K562 (cell line): Measurements from ENCODE around the gene MRPL30. TPM values are rescaled to one million over a fixed set of nuclear protein-coding genes. Genes with fewer than 3 reads are reported as not detected.

Source experiments
- ATAC-seq: fragments of 200-7000 bp; cut with Tn5 transposase; 3 replicates; pipeline ENCODE4 v1.9.1; 2020; ENCODE audit warnings: moderate library complexity
- BruUV-seq: library from RNA; stranded (reverse); fragments of 400-500 nt; replicated peaks from 2 replicates; lab custom pipeline; 2021; lab: Mats Ljungman, UMichigan
- CTCF ChIA-PET: fragments of 300-600 bp; formaldehyde crosslinking; extraction: SDS; loops from one replicate; lab custom pipeline; 2021; ENCODE audit warnings: low intra/inter-chr PET ratio; lab: Yijun Ruan, JAX
- POLR2A ChIA-PET: fragments of 300-600, 350-650 bp; sonication (Branson Sonifier 250); formaldehyde crosslinking; extraction: SDS; loops from one replicate; lab custom pipeline; 2021; ENCODE audit warnings: antibody characterized with exemption, inconsistent platforms; lab: Yijun Ruan, JAX
- DNase-seq, 4 experiments: peaks; one replicate each; pipeline versions ENCODE4 v3.0.0 to v3.0.0-alpha.2; 2011 to 2018; ENCODE audit warnings: low spot score in 3 of 4, mixed read lengths in 3 of 4; ENCODE audit errors: extremely low read depth in 1 of 4
- FAIRE-seq: peaks from 2 replicates; lab custom pipeline; 2011; peaks lifted over from hg19 to GRCh38; lab: Jason Lieb, UNC
- H2AFZ ChIP-seq: 2 replicates; pipeline ENCODE4 v1.6.0; 2011; ENCODE audit warnings: low read depth, low read length, control low read depth, inconsistent platforms
- H3K27ac ChIP-seq: fragments of 200-600 bp; 3 replicates; pipeline ENCODE4 v1.8.0; 2011; ENCODE audit warnings: low read depth, mild to moderate bottlenecking, control low read depth, inconsistent platforms, low read length, moderate library complexity, mixed read lengths; ENCODE audit errors: extremely low read depth
- H3K27me3 ChIP-seq, 2 experiments: fragments of 300-600 bp in 1 of 2; 2 replicates in 1 of 2; 3 replicates in 1 of 2; pipeline versions ENCODE4 v1.6.0 to v1.8.0; 2011; ENCODE audit warnings: inconsistent platforms in 2 of 2, low read length in 2 of 2, mild to moderate bottlenecking in 1 of 2, mixed read lengths in 1 of 2, moderate library complexity in 1 of 2; ENCODE audit not compliant: control insufficient read depth in 2 of 2, insufficient read depth in 2 of 2
- H3K36me3 ChIP-seq: fragments of 300-600 bp; 3 replicates; pipeline ENCODE4 v1.8.0; 2011; ENCODE audit warnings: mild to moderate bottlenecking, low read length, inconsistent platforms; ENCODE audit not compliant: control insufficient read depth, insufficient read depth
- H3K4me1 ChIP-seq, 2 experiments: fragments of 200-600 bp in 1 of 2; replicated peaks in 1 of 2; 2 replicates in 1 of 2; 3 replicates in 1 of 2; pipeline versions ENCODE4 v1.5.1 to v1.8.0; 2011; ENCODE audit warnings: inconsistent platforms in 2 of 2, low read length in 2 of 2, mild to moderate bottlenecking in 1 of 2, mixed read lengths in 1 of 2, moderate library complexity in 1 of 2; ENCODE audit not compliant: control insufficient read depth in 2 of 2, insufficient read depth in 2 of 2
- H3K4me2 ChIP-seq: 2 replicates; pipeline ENCODE4 v1.6.1; 2011; ENCODE audit warnings: low read length, control low read depth, inconsistent platforms, mixed read lengths; ENCODE audit not compliant: insufficient read depth
- H3K4me3 ChIP-seq: fragments of 200-600 bp; sonication (generic), shearing (Covaris generic); 2 replicates; pipeline ENCODE4 v1.5.1; 2016; ENCODE audit warnings: control low read depth, inconsistent platforms
- H3K79me2 ChIP-seq: fragments of 200-600 bp; 3 replicates; pipeline ENCODE4 v1.8.0; 2011; ENCODE audit warnings: low read length, inconsistent platforms; ENCODE audit not compliant: control insufficient read depth, insufficient read depth
- H3K9ac ChIP-seq, 2 experiments: 2 replicates each; pipeline versions ENCODE4 v1.6.0 to v1.6.1; 2011; ENCODE audit warnings: low read depth in 2 of 2, low read length in 2 of 2, control low read depth in 1 of 2, inconsistent platforms in 1 of 2, mild to moderate bottlenecking in 1 of 2, mixed read lengths in 1 of 2; ENCODE audit not compliant: insufficient read depth in 1 of 2
- H3K9me1 ChIP-seq: one replicate; pipeline ENCODE4 v1.6.0; 2011; ENCODE audit warnings: inconsistent platforms, mild to moderate bottlenecking, low read length, moderate library complexity; ENCODE audit not compliant: control insufficient read depth, insufficient read depth
- H3K9me3 ChIP-seq: replicated peaks from 2 replicates; pipeline ENCODE4 v1.5.1; 2011; ENCODE audit warnings: low read depth, low read length, inconsistent platforms; ENCODE audit not compliant: control insufficient read depth, insufficient read depth
- H4K20me1 ChIP-seq: replicated peaks from 2 replicates; pipeline ENCODE4 v1.6.1; 2011; ENCODE audit warnings: low read length, inconsistent platforms, mixed read lengths; ENCODE audit not compliant: control insufficient read depth, insufficient read depth
- CTCF ChIP-seq, 3 experiments: IDR thresholded peaks in 2 of 3; conservative IDR thresholded peaks in 1 of 3; 2 replicates each; pipeline ENCODE4 v1.5.1; 2011 to 2012; ENCODE audit warnings: low read length in 3 of 3, mild to moderate bottlenecking in 3 of 3, control low read depth in 2 of 3, improper control_type of control experiment in 1 of 3, inconsistent platforms in 1 of 3, low read depth in 1 of 3, mixed read lengths in 1 of 3, moderate library complexity in 1 of 3; ENCODE audit not compliant: insufficient read depth in 2 of 3
- HNRNPUL1 ChIP-seq: fragments of 200-400 bp; formaldehyde crosslinking; IDR thresholded peaks from 2 replicates; pipeline ENCODE4 v1.6.1; 2017; ENCODE audit warnings: low read length
- RREB1 ChIP-seq: fragments of 250-450 bp; sonication (Bioruptor Pico); IDR thresholded peaks from 2 replicates; pipeline ENCODE4 v1.4.0; 2020
- WGBS: fragments of 100-300 bp; shearing (Covaris generic); methylation state at CpG from one replicate; pipeline ENCODE4 v1.1.6; 2016; ENCODE audit warnings: low coverage, mixed read lengths; ENCODE audit not compliant: insufficient coverage; ENCODE audit errors: missing lambda C conversion rate; 5-methylcytosine and 5-hydroxymethylcytosine counted together
- in situ Hi-C: fragments of 300-500 bp; cut with MboI; formaldehyde crosslinking; loops from 4 replicates; pipeline ENCODE4 v1.15.0; 2018; ENCODE audit warnings: inconsistent platforms, mixed read lengths
- intact Hi-C: fragments of 100-400 bp; cut with micrococcal nuclease; formaldehyde crosslinking; loops from 2 replicates; pipeline ENCODE4 v1.14.2; 2022
- polyA plus RNA-seq, 8 experiments: library from polyadenylated mRNA; depleted of rRNA in 4 of 8; stranded (reverse) in 5 of 8; unstranded in 3 of 8; fragments of >200 nt; fragmentation: Nextera tagmentation in 2 of 8; fragmentation: Illumina TruSeq in 1 of 8; extraction: Ambion mirVana in 2 of 8; extraction: Trizol in 1 of 8; gene quantifications; 2 replicates each; pipeline versions ENCODE4 v1.2.1 to v1.2.3, GENCODE V29; 2011 to 2014; ENCODE audit warnings: inconsistent platforms in 1 of 8, missing spikeins in 1 of 8
- total RNA-seq, 7 experiments: library from RNA; depleted of rRNA in 6 of 7; stranded (reverse); fragments of >200 nt in 6 of 7; fragmentation: Illumina TruSeq in 2 of 7; extraction: Trizol in 2 of 7; gene quantifications; 2 replicates each; pipeline versions ENCODE4 v1.2.1 to v1.2.3, GENCODE V29; 2011 to 2021; ENCODE audit warnings: low replicate concordance in 1 of 7

Gene MRPL30
- total and polyA plus RNA-seq, 9 of the 15 experiments (the other 6 are each of a cell fraction or from before 2014, with no cell fraction given): 63.3 to 130 (median 87.0) TPM

- H3K9me1 ChIP-seq: no peaks in the 10 kb centered on the region
- H4K20me1 ChIP-seq: no peaks in the 10 kb centered on the region
- in situ Hi-C loops: no loop called here
- H3K36me3 ChIP-seq: peaks cover 26% of the 10 kb centered on the region
- no peak overlapping the region for H3K27ac ChIP-seq
- no peak overlapping the region for H3K4me3 ChIP-seq
- no peaks in the 10 kb centered on the region for H3K27me3 ChIP-seq
- TF ChIP-seq RREB1 (no peak), CTCF (IDR thresholded peaks at IDR 0.05 in 2 of 3, conservative IDR thresholded peaks at IDR 0.05 in 1 of 3; ENCODE audit: insufficient read depth in 2 of 3, low read depth in 1 of 3, low read length in 3 of 3) (peak in 1 of 3 experiments; percentile 14; a peak in 1 of 6 replicates), HNRNPUL1 (no peak)
- ChIA-PET POLR2A (no interaction called here), CTCF (no interaction called here)
- FAIRE-seq (no peak), ATAC-seq (no peak), DNase-seq (no peak)
- peaks cover 10 to 14% of the 10 kb centered on the region in 2 experiments; a peak in 4 of 5 replicates for H3K4me1 ChIP-seq
- no peak overlapping the region for H3K9ac ChIP-seq
- peaks cover 23% of the 10 kb centered on the region for H3K79me2 ChIP-seq
- H2AFZ ChIP-seq: no peak overlapping the region
- H3K9me3 ChIP-seq: no peaks in the 10 kb centered on the region
- 95% methylated on average over 5 of the region's 5 CpGs for WGBS
- BruUV-seq: no TSS peak
- H3K4me2 ChIP-seq: no peak overlapping the region
- intact Hi-C loops: no loop called here
These were observed 22.4 kb upstream of the MRPL30 start for GRCh38 chr2:99158599-99158998.
